Measurements from ENCODE around the gene CALML5.

The CALML5 gene

DNA sequence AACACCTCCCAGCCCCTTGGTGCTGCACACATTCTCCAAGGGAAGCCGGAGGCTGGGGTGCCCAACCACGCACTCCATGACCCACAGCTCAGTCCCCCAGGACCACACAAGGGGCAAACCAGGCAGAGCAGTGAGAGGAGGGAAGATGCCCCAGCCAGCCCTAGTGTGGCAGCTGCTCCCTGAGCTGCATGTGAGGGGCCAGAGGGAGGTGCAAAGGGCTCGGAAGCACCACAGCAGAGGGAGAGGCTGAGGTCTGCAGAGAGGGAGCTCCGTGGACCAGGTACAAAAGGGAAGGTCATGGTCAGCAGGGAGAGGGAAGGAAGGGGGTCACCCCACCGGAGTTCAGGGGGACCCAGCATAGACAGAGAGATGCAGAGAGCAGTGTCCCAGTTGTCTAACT, 1.5 kb upstream of the CALML5 start:
- DNase-seq (ENCODE audit: low spot score): no peak

DNA sequence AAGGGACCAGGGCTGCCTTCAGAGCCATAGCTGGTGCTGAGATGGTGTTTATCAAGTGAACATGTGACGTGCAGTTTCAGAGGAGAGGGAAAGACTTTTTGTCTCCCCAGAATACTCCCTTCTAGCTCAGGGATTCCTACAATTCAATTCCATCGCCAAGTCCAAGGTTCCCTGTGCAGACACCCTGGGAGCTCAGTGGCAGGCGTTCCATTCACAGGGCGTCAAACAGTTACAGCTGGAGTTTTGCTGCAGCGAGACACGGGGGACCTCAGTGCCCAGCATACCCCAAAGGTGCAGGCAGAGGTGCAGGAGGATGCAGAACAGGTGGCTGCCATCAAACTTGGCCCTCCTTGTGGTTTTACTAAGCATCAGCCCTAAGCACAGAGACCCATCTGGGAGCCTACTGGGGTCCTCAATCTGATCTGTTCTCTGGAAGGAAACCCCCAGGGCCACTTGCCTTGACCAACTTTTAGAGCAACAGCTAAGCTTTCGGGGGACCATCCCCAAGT, 846 bp upstream of the CALML5 start:
- no peak for DNase-seq (ENCODE audit: low spot score)

DNA sequence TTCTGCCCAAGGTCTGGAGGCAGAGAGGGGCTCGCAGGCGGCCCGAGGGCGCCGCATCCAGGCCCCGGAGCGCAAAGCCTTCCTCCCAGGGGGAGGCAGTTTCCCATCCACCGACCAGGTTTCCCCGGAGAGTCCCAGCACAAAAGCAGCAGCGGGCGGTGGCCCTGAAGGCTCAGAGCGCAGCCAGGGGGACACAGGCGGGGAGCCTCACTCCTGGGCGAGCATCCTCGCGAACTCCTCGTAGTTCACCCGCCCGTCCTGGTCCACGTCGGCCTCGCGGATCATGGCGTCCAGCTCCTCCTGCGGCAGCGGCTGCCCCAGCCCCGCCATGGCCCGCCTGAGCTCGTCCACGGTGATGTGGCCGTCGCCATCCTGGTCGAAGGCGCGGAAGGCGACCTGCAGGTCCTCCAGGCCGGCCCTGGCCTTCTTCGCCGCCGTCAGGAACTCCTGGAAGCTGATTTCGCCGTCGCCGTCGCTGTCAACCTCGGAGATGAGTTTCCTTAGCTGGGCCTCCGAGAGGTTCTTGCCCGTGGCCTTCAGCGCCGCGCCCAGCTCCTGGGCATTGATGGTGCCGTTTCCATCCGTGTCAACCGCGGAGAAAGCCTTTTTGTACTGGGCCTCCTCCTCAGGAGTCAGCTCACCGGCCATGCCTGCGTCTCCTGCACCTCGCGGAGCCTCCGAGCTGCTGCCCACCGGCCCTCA, 428 bp downstream of the CALML5 start:
- no peak for DNase-seq (ENCODE audit: low spot score)

DNA sequence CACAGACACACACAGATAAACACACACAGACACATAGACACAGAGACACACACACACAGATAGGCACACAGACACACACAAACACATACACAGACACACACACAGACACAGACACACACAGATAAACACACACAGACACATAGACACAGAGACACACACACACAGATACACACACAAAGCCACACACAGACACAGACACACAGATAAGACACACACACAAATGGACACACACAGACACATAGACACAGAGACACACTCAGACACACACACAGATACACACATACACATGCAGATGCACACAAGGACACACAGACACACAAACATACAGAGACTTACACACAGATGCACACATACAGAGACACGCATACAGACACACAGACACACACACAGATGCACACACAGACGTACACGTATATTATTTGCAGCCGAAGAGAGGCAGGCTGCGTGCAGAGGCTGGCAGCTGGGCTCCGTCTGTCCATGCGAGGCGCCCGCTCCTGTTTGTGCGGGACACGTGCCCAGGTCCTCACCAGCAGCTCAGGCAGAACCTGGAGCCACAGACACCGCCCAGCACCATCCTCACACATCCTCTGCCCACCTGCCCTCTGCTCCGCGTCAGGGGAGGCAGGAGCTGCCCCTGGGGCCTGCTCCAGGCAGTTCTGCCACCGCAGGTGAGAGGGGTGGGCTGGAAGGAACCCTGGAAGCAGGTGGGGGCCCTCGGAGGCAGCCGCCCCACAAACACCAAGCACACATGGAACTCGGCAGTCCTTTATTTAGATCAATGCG, 1.2 kb downstream of the CALML5 start:
- no peak for DNase-seq (ENCODE audit: low spot score)

DNA sequence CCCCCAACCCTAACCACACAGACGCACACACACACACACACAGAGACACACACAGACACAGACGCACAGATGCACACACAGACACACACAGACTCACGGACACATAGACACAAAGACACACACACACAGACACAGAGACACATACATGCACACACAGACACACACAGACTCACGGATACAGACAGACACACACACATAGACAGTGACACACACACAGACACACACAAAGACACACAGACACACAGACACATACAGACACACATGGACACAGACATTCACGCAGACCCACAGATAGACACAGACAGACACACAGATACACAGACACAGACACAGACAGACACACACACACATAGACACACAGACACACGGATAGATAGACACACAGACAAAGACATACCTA, 2.1 kb downstream of the CALML5 start:
- no peak for DNase-seq (ENCODE audit: low spot score)

DNA sequence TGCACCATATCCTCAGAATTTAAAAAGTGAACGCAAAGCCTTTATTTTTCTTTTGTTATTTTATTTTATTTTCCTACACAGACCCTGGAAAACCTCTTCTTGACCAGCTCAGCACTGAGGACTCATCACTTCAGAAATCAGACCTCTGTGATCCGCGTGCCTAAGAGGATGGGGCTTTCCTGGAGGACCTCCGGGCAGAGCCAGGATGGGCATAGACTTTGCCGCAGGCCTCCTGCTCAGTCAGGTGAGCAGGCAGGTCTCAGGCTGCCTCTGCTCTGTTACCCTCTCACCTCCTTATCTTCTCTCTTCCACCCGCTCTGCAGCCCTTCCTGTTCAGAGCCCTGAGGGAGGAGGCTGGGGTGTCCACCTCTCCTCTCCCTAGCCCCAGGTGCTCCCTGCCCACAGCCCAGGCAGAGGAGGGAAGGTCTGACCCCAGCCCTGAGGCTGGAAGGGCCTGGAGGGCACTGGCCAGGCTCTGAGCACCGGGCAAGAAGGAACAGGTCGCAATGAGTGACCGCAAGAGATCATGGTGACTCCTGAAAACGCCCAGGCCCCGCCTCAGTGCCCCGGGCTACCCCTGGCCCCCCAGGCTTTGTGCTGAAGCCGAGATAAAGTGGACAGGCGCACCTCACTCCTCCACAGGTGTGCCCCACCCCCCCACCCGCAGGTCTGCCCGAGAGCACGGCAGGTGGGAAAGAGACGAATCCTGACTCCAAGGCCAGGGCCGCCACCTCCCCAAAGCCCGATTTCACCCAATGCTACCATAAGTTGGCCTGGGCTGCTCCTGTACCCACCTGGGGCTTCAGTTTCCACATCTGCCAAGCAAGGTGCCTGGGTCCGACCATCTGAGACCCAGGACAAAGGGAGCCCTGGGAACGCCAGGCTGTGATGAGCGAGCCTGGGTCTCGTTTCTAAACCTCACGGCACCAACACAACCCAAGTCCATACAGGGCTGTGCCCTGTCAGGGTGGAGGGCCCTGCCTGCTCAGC, 2.8 kb downstream of the CALML5 start:
- no peak for DNase-seq (ENCODE audit: low spot score)

DNA sequence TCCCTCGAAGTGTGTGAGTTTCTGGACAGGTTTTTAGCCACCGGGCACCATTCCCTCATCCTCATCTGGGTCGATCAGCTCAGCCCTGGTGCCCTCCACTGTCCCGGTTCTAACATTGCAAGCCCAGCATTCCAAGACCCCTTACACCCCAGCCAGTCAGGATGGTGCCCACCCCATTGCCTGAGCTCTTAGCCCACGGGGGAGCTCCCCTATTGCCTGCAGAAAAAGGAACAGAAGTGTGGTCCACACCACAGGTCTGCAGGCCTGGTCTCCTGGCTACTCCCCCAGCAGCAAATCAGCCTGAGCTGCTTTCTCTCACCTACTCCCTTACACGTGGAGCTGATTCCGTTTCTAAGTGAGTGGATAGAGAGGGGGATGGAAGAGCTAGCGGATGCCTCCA, 4.8 kb downstream of the CALML5 start:
- DNase-seq (ENCODE audit: low spot score): no peak

DNA sequence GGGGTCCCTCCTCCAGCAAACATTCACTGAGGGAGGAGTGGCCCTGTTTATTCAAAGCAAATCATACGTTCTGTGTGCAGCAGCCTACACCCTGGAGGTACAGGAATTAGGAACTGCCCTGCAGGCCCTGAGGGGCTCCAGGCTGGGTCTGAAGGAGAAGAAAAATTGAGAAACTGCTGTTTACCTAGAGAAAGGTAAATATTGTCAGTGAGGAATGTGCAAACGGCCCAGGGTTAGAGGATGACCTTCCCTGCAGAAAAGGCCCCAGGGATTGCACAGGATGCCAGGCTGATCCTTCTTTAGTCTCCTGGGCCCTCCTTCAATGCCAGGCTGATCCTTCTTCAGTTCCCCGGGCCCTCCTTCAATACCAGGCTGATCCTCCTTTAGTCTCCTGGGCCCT, 5.7 kb downstream of the CALML5 start:
- DNase-seq (ENCODE audit: low spot score): no peak

DNA sequence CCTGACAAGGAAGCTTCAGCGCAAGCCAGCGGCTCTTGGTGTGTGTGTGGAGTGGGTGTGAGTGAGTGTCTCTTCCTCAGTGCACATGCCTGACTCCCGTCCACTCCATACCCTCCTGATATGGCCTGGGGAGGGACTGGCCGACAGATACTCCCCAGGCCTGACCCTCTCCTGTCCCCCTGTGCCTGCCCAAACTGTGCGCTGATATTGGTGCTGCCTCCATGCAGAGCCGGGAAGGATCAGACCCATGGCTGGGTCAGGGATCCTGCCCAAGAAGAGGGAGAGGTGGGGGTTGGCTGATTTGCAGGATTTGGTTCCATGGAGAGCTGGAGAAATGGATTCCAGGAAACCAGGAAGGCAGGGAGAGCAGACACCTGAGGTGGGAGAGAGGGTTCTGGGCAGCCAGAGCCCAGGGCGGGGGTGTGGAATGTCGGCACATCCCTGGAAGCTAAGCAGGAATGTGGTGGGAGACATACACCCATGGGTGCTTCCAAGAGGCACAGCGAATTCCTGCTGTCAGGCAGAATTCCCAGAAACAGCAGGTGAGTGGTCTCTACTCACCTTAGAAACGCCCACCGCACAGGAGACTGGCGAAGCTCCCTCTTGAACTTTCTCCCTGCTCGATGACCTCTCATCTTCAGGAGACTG, 6.3 kb downstream of the CALML5 start:
- no peak for DNase-seq (ENCODE audit: low spot score)

DNA sequence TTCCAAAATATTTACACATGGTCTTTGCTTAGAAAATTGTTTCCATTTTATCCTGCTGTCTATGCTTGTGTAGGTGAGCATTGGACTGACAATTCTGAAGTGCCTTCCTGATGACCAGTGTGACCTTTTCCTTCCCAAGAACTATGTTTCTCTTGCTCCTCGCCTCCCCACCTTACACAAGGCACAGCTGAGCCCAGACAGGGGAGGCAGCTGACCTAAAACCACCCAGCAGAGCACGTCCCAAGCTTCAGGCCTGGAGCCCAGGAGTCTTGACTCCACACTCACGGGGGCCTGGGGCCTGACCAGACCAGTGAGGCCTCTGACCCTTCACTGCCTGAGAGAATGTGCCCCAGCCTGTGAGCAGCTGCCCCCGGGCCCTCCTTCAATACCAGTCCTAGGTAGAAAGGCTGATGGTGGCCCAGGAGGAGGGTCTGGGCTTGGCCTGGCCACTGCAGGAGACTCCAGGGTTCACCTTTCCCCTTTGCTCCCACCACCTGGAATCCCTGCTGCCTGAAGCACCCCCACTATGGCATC, 7.0 kb downstream of the CALML5 start:
- no peak for DNase-seq (ENCODE audit: low spot score)

DNA sequence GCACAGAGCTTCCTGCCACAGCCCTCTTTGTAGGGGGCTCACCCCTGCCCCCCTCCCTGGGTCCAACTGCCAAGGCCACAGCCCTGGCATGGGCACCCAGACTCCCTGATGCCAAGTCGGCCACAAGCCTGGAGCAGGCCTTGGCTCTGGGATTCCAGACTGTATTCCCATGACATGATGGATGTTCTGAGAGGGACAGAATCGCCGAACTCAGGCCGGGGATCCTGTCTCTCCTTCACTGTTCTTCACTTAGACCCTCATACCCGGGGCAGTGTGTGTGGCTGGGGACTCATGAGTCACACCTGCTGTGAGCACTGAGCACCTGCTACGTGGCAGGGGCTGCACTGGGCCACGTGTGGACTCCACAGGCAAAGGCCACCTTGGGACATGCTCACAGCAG, 7.9 kb downstream of the CALML5 start:
- no peak for DNase-seq (ENCODE audit: low spot score)

DNA sequence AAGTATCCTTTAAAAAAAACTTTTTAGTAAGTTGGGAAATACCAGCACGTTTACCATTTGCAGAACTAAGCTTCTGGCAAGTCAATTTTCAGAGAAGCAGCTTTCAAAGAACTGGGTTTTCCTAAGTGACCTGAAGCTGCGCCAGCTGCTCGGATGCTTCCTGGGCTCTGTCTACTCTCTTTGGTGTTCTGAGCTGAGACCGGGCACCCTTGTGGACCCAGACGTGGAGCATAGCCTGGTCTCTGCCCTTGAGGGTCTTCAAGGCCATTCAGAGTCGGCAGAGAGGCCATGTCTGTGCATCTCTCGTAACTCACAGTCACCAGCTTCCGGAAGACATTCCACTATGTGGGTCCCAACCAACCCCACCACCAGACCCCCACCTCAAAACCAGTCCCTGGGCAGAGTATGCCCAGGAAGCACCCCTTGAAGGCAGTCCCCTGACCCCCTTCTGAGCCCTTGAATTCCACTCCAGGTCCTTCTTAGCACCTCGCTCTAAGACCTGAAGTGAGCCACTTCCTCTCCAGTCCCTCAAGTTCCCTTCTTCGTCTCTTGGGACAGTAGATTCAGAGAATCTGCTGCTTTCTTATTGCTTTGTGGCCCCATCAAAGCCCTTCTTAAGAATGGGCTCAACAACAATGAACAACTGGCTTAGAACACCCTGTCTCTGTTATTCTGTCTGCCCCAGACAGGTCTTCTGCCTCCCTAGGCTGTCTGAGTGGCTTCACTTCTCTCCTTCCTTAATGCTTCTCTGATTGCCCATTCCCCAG, 8.5 kb downstream of the CALML5 start:
- DNase-seq (ENCODE audit: low spot score): no peak

DNA sequence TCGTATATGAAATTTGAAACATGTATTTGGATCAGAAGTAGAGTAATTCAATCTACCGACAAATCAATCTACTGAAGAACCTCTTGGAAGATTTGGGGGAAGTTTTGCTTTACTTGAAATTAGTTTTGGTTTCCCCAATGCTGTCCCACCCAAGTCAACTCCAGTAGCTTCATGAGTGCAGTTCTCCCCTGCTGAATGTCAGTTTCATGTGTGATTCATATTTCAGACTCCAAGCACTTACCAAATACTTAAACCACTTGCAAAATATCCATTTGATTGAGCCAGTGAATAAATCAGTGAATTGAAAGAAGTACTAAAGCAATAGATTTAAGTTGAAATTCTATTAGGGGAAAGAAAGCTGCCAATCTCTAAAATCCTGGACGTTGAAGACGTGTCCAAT, 9.3 kb downstream of the CALML5 start:
- DNase-seq (ENCODE audit: low spot score): no peak

DNA sequence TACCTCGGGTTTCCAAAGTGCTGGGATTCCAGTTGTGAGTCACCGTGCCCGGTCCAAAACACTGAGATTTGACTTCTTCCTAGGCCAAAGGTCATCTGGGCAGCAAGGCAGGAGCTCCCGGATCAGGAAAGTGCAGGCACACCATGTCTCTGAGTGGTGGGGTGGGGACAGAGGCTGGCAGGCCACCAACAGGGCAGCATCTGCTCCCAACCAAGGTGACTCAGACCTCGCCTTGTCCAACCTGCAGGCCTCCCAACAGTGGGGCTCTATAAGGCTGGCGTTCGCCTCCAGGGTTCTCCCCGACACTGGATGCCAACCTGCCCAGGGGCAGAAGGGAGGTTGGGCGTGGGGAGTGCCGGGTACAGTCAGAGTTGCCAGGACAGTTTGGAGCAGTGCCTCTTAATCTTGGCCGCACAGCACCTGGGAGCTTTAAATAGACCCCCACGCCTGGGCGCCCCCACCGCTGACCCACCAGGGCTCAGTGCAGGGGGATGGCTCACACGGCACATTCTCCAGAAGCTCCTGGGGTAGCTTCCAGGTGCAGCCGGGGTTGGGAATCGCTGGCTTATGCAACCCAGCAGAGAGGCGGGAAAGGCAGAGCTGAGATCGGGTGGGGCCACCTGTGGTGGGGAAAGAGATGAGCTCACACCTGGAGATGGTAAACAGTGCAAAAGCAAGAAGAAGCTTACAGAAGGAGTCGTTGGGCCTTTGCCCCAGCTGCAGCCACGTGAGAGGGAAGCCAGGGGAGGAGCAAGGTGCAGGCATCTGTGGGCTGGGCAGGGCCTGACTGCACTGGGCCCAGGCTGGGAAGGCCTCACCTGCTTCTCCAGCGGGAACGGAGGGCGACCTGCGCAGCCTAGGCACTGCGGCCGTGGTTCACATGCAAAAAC, 10.9 kb downstream of the CALML5 start:
- DNase-seq (ENCODE audit: low spot score): no peak

DNA sequence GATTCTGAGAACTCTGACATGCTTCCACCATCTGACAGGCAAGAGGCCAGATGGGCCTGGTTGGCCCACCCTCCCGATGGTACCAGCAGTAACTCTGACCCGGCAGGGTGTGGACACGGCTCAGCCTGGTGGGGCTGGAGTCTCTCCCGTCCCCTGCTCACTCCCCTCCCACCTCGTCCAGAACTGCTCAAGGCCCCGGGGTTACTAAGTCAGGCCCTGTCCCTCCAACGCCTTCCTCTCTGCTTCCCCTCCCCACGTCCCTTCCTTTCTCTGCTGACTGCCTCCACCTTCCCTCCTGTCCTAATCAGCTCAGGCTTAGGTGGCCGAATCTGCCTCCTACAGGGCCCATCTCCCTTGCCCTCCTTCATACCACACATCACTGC, 12.5 kb downstream of the CALML5 start:
- no peak for DNase-seq (ENCODE audit: low spot score)

DNA sequence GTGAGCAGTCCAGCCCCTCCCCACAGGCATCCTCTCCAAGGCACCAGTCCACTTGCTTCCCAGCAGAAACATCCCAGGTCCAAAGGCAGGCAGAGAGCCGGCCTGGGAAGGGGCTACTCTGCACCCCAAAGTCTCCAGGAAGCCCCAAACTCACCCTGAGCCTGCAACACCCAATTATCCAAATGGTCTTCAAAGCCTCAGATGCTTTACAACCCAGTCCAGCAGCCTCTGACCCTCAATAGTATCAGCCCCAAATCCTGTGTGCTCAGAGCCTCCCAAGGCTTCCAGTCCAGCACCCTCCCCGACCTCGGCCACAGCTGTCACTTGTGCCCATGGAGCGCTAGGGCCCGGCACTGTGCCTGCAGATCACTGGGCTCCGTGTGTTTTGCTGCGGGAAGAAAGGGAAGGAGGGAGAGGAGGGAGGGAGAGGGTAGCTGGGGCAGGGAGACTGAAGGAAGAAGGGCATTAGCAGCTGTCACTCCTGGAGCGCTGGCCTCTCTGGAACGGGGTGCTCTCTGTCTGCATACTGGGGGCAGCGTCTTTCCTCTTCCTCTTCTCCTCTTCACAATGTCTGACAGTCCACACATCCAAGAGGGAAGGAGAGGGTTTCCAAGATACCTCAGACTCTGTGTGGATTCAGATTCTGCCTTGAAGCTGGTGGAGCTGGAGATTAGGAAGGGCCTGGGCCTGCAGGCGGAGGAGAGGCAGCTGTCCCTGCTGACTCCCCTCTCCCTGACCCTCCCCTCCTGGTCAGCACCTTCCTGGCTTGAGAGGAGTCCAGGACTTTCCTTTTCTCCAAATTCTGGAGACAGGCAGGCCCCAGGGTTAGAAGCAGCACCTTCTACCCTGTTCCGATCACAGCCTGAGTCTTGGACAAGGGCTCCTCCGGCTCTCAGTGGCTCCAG, 13.2 kb downstream of the CALML5 start:
- DNase-seq (ENCODE audit: low spot score): no peak

DNA sequence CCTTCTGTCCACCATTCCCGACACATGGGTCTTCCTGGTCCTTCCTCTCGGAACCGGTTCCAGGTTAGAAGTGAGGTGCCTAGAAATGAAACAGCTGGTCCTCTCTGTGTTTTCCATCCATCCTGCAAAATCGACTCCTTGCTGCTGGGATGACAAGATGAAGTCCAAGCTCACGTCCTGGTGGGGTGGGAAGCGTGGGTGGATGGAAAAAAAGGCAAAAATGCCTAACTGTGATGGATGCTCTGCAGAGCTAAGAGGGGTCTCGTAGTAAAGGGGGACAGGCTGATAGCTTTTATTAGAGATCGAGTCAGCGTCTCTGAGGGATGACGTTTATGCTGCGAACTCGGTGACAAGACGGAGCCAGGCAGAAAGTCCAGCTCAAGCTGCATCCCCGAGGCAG, 14.1 kb downstream of the CALML5 start:
- DNase-seq (ENCODE audit: low spot score): no peak

DNA sequence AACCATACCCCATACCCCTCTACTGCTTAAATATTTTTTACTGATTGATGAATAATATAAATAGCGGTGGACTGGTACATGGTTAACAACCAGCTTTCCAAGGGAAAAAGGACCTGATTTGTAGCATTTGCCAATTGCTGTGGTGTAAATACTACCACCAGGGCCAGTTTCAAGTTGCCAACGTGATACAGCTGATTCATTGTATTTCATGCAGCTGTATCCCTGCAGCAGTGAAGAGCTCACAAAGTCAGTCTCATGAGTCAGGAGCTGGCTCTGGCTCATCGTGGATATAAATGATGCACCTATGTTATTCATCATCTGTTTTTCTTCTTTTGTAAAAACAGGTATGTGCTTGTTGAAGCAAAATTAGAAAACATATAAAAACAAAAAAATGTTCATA, 15.2 kb downstream of the CALML5 start:
- no peak for DNase-seq (ENCODE audit: low spot score)

DNA sequence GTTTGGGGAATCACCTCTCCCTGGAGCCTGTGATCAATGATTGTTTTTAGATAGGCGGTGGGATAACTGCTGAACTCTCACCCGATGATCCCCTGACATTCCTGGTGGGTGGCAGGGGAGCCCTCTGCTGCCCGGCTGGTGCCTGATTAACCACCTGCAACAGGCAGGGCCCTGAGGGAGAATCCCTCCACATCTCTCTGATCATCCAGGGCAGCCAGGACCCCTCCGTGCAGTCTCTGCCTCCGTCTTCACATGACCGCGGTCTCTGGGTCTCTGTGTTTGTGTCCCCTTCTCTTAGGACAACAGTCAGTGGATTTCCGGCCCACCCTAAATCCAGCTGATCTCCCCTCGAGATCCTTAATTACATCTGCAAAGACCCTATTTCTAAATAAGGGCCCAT, 17.4 kb downstream of the CALML5 start:
- no peak for DNase-seq (ENCODE audit: low spot score)
